ENCODE data around the gene MSMO1.
A peak's percentile ranks its signal among the peaks of the same experiment; 100 is the strongest.
"Not testable (repeated sequence)": the region's sequence is repeated elsewhere in the genome, so short reads cannot be mapped to it uniquely, and the experiment has no call there.

The MSMO1 gene

DNA sequence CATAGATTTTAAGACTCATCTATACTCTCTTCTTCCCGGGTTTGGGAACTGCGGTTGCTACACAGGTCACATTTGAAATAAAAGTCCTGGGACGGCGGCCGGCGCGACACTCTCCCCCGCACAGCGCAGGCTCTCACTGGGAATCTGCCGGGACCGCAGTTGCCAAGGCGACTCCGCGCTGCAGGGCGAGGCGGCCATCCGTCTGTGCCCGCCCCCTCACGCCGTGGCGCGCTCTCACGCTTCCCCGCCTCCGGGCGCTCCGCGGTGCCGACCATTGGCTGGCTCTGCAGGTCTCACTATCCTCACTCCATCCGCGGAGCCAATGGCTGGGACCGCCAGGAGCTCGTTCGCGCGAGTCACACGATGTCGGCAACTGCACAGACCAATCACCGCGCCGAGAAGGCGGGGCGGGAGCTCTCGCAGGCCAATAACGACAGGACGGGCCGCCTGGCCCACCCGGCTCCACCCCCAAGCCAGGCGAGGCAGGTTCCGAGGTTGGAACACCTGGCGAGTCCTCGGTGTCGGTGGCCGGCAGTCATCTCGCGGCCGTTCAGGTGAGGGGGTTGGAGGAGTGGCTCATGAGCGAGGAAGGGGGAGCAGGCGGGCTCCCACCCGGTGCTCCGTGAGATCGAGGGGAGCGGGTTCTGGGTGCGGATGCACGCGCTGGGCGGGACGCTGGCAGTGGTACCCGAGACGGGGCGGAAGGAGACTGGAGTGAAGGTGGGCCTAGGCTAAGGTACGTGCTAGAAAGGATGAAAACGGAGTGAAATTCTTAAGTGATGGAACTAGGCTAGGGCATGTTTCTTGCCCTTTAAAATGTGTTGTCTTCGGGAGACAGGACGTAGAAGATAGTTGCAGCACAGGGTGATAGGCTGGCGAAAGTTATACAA is at the start of gene MSMO1:
TSS of gene MSMO1 (plus strand) at position 459 of the 890 bp plus-strand sequence. CDS start 5,702 bp downstream, outside the sequence.
- no peak for TF ChIP-seq Cebpa-rat (IDR thresholded peaks at IDR 0.05)
- Histone ChIP-seq H3K4me3 (peak within 1 kb of the TSS; percentile 92), H3K9ac (peak within 1 kb of the TSS; percentile 77), H3K36me3 (peaks cover 25% of the 10 kb centered on the region), H3K9me3 (no peaks in the 10 kb centered on the region), H4K20me1 (peaks cover 48% of the 10 kb centered on the region), H3K4me1 (peaks cover 62% of the 10 kb centered on the region), H3K27me3 (no peaks in the 10 kb centered on the region), H3K4me2 (peak within 1 kb of the TSS; percentile 97), H3K27ac (peak within 1 kb of the TSS; percentile 62)

DNA sequence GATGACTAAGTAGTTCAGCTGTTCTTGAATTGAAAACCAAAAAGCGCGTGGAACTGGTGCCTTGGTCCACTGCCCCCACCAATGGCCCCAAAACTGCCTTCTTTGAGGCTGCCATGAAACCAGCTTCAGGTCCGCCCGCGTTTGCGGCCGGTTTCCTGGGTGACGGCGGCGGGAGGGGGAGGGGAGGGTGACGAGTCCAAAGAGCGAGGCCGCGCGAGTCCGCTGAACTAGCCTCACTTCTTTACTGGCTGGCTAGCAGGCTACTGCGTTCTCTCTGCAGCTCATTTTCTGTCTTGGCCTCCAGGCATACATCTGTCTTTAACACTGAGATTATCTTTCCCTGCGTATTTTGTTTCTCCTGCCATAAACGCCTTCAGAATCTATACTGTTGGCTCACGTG is 47.9 kb upstream of the MSMO1 start:
- not testable (repeated sequence) for H3K4me2 ChIP-seq, H3K27ac ChIP-seq, H4K20me1 ChIP-seq, H3K9ac ChIP-seq, H3K4me3 ChIP-seq, H3K27me3 ChIP-seq, H3K4me1 ChIP-seq
- Histone ChIP-seq H3K36me3 (peaks cover 87% of the 10 kb centered on the region), H3K9me3 (peaks cover 28% of the 10 kb centered on the region)

DNA sequence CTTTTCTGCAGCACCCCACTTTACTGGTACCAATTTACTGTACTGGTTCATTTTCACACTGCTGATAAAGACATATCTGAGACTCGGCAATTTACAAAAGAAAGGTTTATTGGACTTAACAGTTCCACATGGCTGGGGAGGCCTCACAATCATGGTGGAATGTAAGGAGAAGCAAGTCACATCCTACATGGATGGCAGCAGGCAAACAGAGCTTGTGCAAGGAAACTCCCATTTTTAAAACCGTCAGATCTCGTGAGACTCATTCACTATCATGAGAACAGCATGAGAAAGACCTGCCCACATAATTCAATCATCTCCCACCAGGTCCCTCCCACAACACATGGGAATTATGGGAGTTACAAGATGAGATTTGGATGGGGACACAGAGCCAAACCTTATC is 42.8 kb upstream of the MSMO1 start:
- H3K4me3 ChIP-seq, H3K9ac ChIP-seq, H3K27ac ChIP-seq, H3K27me3 ChIP-seq, H3K4me2 ChIP-seq: not testable (repeated sequence)
- Histone ChIP-seq H4K20me1 (peaks cover 32% of the 10 kb centered on the region), H3K4me1 (peaks cover 27% of the 10 kb centered on the region; the same call in 1 of the 2 replicates), H3K9me3 (peaks cover 33% of the 10 kb centered on the region), H3K36me3 (peaks cover 69% of the 10 kb centered on the region)

DNA sequence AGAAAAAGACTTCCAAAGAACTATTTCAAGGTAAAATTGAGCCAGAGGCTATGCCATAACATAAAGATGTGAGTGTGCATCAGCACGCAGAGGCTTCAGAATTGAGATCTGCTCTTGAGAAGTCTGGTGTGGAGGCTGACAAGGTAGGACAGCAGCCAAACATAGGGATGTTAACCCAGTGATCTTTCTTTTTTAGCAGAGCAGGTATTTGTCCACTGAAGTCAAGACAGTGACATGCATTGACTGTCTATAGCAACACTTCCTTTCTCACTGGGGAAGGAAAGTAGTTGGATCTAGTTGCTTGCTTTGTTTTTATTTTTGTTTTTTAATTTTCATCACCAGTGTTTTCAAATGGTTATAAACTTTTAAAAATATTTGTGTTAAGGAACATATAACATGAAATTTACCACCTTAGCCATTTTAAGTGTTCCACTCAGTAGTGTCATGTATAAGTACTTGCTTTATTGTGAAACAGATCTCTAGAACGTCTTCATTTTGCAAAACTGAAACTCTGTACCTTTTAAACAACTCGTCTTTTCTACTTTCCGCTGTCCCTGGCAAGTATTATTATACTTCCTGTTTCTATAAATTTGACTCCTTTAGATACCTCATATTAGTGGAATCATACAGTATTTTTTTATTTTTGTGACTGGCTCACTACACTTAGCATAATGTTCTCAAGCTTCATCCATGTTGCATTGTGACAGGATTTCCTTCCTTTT is 40.7 kb upstream of the MSMO1 start:
- Histone ChIP-seq H3K4me2 (0 out of 2 replicates have a peak overlapping the region, but pooled peaks have one; percentile 17), H4K20me1 (peaks cover 53% of the 10 kb centered on the region), H3K9me3 (peaks cover 28% of the 10 kb centered on the region), H3K36me3 (peaks cover 69% of the 10 kb centered on the region), H3K4me1 (peaks cover 27% of the 10 kb centered on the region; the same call in 1 of the 2 replicates)
- H3K4me3 ChIP-seq, H3K27ac ChIP-seq, H3K27me3 ChIP-seq, H3K9ac ChIP-seq: not testable (repeated sequence)

DNA sequence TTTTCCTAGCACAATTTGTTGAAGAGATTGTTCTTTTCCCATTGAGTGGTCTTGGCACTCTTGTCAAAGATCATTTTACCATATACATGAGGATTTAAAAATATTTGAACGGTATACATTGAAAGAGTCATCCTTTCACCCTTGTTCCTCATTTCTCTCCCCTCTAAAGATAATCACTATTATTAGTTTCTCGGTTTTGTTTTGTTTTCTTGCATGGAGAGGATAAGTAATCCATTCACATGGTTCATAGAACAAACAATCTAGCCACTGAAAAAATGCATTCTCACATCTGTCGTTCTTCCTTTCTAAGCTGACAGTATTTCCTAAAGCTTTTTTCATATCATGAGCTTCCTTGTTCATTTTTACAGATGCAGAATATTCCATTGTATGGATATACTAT is 39.2 kb upstream of the MSMO1 start:
- Histone ChIP-seq H4K20me1 (peaks cover 66% of the 10 kb centered on the region), H3K9ac (no peak overlapping the region), H3K36me3 (peaks cover 67% of the 10 kb centered on the region), H3K4me2 (no peak overlapping the region), H3K4me1 (peaks cover 27% of the 10 kb centered on the region; the same call in 1 of the 2 replicates), H3K4me3 (no peak overlapping the region), H3K27ac (no peak overlapping the region), H3K9me3 (peaks cover 18% of the 10 kb centered on the region), H3K27me3 (no peaks in the 10 kb centered on the region)
- no peak for TF ChIP-seq Cebpa-rat (IDR thresholded peaks at IDR 0.05)

DNA sequence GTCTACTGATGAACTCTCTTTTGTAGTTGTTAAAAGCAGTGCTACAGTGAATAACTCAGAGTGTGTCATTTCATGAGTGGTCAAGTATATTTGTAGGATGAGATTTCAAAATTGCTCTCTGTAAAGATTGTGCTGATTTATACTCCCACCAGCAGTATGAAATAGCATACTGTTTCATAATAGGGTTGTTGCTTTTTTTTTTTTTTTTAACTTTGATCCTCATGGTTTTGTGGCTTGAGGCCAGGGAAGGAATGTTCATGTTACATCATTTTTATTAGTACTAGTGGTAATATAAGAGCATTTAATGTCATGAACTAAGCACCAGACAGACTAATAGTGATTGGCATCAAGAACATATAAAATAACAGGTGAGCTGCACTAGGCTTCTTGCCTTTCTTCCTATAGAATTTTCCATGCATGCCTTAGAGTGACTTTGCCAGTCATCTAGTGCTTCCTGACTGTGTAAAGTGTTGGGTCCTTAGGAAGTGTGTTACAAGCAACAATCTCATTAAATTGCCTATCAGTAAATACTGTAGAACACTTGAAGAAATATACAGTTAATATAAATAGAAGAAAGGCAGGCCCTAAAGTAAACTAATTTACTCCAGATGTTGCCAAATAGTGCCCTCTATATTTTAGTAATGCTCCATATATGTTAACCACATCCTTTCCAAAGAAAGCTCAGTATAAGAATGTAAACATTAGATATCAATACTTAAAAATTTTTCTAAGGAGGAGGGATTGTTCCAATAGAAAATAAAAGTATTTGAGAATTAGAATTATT is 38.6 kb upstream of the MSMO1 start:
- Histone ChIP-seq H4K20me1 (peaks cover 72% of the 10 kb centered on the region), H3K4me3 (no peak overlapping the region), H3K9ac (no peak overlapping the region), H3K9me3 (peaks cover 12% of the 10 kb centered on the region), H3K4me2 (no peak overlapping the region), H3K27me3 (no peaks in the 10 kb centered on the region), H3K27ac (no peak overlapping the region), H3K36me3 (peaks cover 65% of the 10 kb centered on the region), H3K4me1 (peaks cover 28% of the 10 kb centered on the region)
- TF ChIP-seq Cebpa-rat (IDR thresholded peaks at IDR 0.05) = no peak

DNA sequence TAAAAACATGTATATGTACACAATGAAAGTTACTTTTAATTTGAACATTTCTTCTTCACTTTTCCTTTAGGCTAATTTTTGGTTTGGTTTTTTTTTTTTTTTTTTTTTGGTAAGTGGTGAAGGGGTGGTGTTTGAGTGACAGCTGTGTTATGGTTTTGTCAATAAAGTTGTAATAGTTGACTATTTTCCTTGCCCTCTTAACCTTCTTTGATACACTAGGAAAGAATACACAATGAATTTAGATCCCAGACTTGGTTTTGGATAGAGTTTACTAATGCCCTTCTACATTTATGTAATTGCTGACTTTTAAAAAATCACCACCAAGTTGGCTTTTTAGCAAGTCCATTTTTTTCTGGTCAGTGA is 38.1 kb upstream of the MSMO1 start:
- peaks cover 6% of the 10 kb centered on the region for H3K9me3 ChIP-seq
- no peak overlapping the region for H3K4me2 ChIP-seq
- no peaks in the 10 kb centered on the region for H3K27me3 ChIP-seq
- H3K36me3 ChIP-seq = peaks cover 65% of the 10 kb centered on the region
- H4K20me1 ChIP-seq = peaks cover 77% of the 10 kb centered on the region
- no peak for TF ChIP-seq Cebpa-rat (IDR thresholded peaks at IDR 0.05)
- peaks cover 33% of the 10 kb centered on the region for H3K4me1 ChIP-seq
- H3K9ac ChIP-seq = no peak overlapping the region
- no peak overlapping the region for H3K4me3 ChIP-seq
- H3K27ac ChIP-seq = no peak overlapping the region

DNA sequence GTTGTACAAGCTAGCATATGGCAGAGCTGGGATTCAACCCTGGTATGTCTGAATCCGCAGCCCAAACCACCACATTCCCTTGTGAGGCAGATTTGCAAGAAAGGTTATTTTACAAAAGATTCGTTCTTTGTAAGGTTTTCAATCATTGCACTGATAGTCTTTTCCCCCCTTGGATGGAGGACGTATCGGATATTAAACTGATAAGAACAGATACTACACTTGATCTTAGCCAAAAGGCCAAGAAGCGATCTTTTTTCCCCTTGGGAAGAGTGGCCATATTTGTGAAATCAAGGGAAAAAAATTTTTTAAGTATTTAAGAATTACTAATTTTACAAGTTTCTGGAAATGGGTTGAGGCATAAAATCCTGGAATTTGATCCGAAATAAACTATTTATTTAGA is 34.4 kb upstream of the MSMO1 start:
- H3K4me2 ChIP-seq = no peak overlapping the region
- H3K9ac ChIP-seq = no peak overlapping the region
- peaks cover 90% of the 10 kb centered on the region for H4K20me1 ChIP-seq
- no peaks in the 10 kb centered on the region for H3K9me3 ChIP-seq
- H3K4me3 ChIP-seq = no peak overlapping the region
- peaks cover 26% of the 10 kb centered on the region for H3K4me1 ChIP-seq
- H3K36me3 ChIP-seq = peaks cover 80% of the 10 kb centered on the region
- H3K27ac ChIP-seq = no peak overlapping the region
- no peak for TF ChIP-seq Cebpa-rat (IDR thresholded peaks at IDR 0.05)
- H3K27me3 ChIP-seq = no peaks in the 10 kb centered on the region

DNA sequence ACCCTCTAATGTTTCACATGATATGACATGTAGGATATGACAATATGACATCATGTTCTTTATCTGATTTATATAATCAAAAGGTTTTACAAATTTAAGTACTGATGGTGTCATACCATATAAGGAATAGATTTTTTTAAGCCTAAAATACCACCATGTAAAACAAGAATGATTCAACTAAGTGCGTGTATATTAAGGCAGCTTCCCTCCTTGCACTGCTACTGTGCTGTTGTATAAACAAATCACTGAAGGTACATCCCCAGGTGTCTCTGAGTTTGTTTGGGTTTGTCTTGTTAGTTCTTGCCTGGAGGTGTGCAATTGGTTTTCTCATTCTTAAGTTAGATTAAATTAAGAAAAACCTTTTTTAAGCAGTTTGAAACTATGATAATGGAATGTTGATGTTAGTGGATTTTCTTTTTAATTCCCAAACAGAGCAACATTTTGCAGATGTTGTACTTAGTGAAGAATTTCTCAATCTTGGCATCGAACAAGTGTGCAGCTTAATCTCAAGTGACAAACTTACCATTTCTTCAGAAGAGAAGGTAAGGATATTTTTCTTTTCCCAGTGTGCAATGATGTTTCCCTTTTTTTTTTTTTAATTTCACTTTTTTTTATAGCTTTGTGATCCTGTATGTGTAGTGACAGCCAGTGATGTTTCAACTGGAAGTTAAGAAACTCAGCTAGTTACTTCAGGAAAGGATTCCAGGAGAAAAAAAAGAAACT is 33.4 kb upstream of the MSMO1 start:
- H3K9me3 ChIP-seq = no peaks in the 10 kb centered on the region
- no peak overlapping the region for H3K9ac ChIP-seq
- peaks cover 17% of the 10 kb centered on the region for H3K4me1 ChIP-seq
- no peak overlapping the region for H3K4me3 ChIP-seq
- H3K36me3 ChIP-seq = peaks cover 82% of the 10 kb centered on the region
- peaks cover 81% of the 10 kb centered on the region for H4K20me1 ChIP-seq
- no peaks in the 10 kb centered on the region for H3K27me3 ChIP-seq
- TF ChIP-seq Cebpa-rat (IDR thresholded peaks at IDR 0.05) = no peak
- no peak overlapping the region for H3K27ac ChIP-seq
- H3K4me2 ChIP-seq = peak overlapping the region; percentile 23; the same call in 1 of the 2 replicates

Data from BLaER1 (cell line).